Adrenal gland (tissue), 5 donors: ENCODE results near the gene DENND4A.

Experiments used
- POLR2A ChIP-seq, 2 donors: fragments of 450-650 bp; IDR thresholded peaks; one replicate each; pipeline ENCODE4 v1.6.1; 2017; ENCODE audit warnings: antibody characterized with exemption in 2 of 2, mild to moderate bottlenecking in 2 of 2, moderate library complexity in 1 of 2
- TF ChIP-seq, protein P1 (sequence below), 6 experiments: fragments of 450-650 bp in 4 of 6; fragments of 200-600 bp in 2 of 6; sonication (generic) in 1 of 6; IDR thresholded peaks; 1 replicate in 5 of 6; 2 replicates in 1 of 6; pipeline versions ENCODE4 v1.5.1 to v1.8.0; 2016 to 2021; ENCODE audit warnings: antibody characterized with exemption in 6 of 6, mild to moderate bottlenecking in 2 of 6, moderate library complexity in 1 of 6
- donor health status: DM: no; HTN: no; CAD: no.

DNA sequence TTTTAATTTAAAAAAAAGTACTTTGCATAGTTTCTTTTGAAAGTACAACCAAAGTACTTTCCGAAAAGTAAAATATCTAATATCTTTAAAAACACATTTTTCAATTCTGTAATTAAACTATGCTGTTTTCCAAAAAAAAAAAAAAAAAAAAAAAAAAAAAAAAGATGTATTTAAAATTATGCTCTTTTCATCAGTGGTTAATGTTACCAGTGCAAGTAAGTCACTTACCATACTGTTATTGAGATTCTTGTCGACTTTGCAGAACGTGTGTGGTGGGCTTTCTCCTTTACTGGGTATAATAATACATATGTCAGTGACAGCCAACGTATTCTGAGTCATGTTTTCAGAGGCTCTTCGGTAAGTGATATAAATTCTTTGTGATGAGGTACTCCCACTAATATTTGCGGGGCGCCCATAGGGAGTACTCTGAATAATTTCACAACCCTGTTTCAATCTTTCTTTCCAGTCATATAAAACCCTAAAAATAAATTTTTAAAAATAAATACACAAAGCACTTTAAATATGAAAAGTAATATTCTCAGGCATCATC lies 39.9 kb downstream of the DENND4A start:
- TF ChIP-seq, protein P1, sequence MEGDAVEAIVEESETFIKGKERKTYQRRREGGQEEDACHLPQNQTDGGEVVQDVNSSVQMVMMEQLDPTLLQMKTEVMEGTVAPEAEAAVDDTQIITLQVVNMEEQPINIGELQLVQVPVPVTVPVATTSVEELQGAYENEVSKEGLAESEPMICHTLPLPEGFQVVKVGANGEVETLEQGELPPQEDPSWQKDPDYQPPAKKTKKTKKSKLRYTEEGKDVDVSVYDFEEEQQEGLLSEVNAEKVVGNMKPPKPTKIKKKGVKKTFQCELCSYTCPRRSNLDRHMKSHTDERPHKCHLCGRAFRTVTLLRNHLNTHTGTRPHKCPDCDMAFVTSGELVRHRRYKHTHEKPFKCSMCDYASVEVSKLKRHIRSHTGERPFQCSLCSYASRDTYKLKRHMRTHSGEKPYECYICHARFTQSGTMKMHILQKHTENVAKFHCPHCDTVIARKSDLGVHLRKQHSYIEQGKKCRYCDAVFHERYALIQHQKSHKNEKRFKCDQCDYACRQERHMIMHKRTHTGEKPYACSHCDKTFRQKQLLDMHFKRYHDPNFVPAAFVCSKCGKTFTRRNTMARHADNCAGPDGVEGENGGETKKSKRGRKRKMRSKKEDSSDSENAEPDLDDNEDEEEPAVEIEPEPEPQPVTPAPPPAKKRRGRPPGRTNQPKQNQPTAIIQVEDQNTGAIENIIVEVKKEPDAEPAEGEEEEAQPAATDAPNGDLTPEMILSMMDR (IDR thresholded peaks at IDR 0.05) = no peak
- no peak for TF ChIP-seq POLR2A (IDR thresholded peaks at IDR 0.05)
